Measurements from ENCODE around the gene SLF2.

DNA sequence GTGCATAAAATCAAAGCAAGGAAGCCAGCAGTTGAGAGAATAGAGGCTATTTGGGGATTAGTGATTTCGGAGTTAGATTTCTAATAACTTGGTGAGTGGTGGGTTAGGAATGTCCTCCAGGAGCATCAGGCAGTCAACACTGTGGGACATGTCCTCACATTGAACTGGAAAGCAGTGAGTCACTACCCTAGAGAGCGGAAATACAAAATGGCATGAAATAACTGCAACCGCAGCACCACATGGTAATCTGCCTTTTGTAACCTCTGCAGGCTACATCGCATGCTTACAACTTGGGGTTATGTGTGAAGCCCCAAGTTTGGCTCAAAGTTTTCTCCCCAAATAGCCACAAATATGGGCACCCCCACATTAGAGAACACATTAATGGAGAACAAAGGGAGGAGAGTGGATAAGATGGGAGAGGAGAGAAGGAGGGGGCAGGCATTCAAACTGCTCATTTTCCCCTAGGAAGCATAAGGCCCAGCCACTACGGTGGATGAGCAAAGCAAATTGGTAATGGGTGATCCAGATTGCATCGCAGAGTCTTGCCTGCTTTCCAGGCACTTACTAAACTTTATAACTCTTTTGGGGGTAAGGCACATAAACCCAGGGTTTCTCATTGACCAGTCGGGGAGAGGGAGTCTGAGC, 22.0 kb upstream of the SLF2 start:
- TF ChIP-seq, protein P1, sequence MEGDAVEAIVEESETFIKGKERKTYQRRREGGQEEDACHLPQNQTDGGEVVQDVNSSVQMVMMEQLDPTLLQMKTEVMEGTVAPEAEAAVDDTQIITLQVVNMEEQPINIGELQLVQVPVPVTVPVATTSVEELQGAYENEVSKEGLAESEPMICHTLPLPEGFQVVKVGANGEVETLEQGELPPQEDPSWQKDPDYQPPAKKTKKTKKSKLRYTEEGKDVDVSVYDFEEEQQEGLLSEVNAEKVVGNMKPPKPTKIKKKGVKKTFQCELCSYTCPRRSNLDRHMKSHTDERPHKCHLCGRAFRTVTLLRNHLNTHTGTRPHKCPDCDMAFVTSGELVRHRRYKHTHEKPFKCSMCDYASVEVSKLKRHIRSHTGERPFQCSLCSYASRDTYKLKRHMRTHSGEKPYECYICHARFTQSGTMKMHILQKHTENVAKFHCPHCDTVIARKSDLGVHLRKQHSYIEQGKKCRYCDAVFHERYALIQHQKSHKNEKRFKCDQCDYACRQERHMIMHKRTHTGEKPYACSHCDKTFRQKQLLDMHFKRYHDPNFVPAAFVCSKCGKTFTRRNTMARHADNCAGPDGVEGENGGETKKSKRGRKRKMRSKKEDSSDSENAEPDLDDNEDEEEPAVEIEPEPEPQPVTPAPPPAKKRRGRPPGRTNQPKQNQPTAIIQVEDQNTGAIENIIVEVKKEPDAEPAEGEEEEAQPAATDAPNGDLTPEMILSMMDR (IDR thresholded peaks at IDR 0.05; ENCODE audit: insufficient read depth, low read depth, low read length), result no peak
- TF ChIP-seq EZH2 (IDR thresholded peaks at IDR 0.05; ENCODE audit: insufficient read depth, low read length), result no peak
